GM23248 (cell line): ENCODE measurements around the gene ZNF266. TPM values are rescaled to one million over a fixed set of nuclear protein-coding genes. Genes with fewer than 3 reads are reported as not detected.

ENCODE experiments used
- DNase-seq: peaks from one replicate; pipeline ENCODE4 v3.0.0-alpha.2; 2015
- H2AFZ ChIP-seq: fragments of 200-600 bp; sonication (generic); 2 replicates; pipeline ENCODE4 v1.6.1; 2016; ENCODE audit warnings: antibody characterized with exemption
- H3F3A ChIP-seq: fragments of 200-600 bp; sonication (generic); 2 replicates; pipeline ENCODE4 v1.6.1; 2016; ENCODE audit warnings: mild to moderate bottlenecking, antibody characterized with exemption, mixed run types; ENCODE audit not compliant: insufficient read depth
- H3K27ac ChIP-seq: fragments of 200-600 bp; sonication (generic); 2 replicates; pipeline ENCODE4 v1.5.1; 2016; ENCODE audit warnings: mild to moderate bottlenecking
- H3K27me3 ChIP-seq: fragments of 200-600 bp; sonication (generic); replicated peaks from 2 replicates; pipeline ENCODE4 v1.6.1; 2016; ENCODE audit warnings: mild to moderate bottlenecking; ENCODE audit not compliant: insufficient read depth
- H3K36me3 ChIP-seq: fragments of 200-600 bp; sonication (generic); 2 replicates; pipeline ENCODE4 v1.6.1; 2016; ENCODE audit warnings: low read depth, mild to moderate bottlenecking
- H3K4me1 ChIP-seq: fragments of 200-600 bp; sonication (generic); 2 replicates; pipeline ENCODE4 v1.6.1; 2016; ENCODE audit warnings: mild to moderate bottlenecking; ENCODE audit not compliant: insufficient read depth
- H3K4me2 ChIP-seq: fragments of 200-600 bp; sonication (generic); one replicate; pipeline ENCODE4 v1.6.1; 2016; ENCODE audit warnings: mild to moderate bottlenecking; ENCODE audit not compliant: unreplicated experiment
- H3K4me3 ChIP-seq: fragments of 200-600 bp; sonication (generic); 2 replicates; pipeline ENCODE4 v1.5.1; 2016; ENCODE audit warnings: mild to moderate bottlenecking
- H3K79me2 ChIP-seq: fragments of 200-600 bp; sonication (generic); 2 replicates; pipeline ENCODE4 v1.6.1; 2016; ENCODE audit warnings: mild to moderate bottlenecking; ENCODE audit not compliant: insufficient read depth
- H3K9ac ChIP-seq: fragments of 200-600 bp; sonication (generic); 2 replicates; pipeline ENCODE4 v1.6.1; 2016; ENCODE audit warnings: mild to moderate bottlenecking
- H3K9me2 ChIP-seq: fragments of 200-600 bp; sonication (generic); 2 replicates; pipeline ENCODE4 v1.6.1; 2016; ENCODE audit warnings: mixed run types, mild to moderate bottlenecking, moderate library complexity; ENCODE audit not compliant: insufficient read depth
- H3K9me3 ChIP-seq: fragments of 200-600 bp; sonication (generic); one replicate; pipeline ENCODE4 v1.6.1; 2017; ENCODE audit warnings: low read depth
- H4K20me1 ChIP-seq: fragments of 200-600 bp; sonication (generic); 2 replicates; pipeline ENCODE4 v1.6.0; 2016; ENCODE audit not compliant: insufficient read depth
- EZH2 ChIP-seq: fragments of 200-600 bp; sonication (generic); IDR thresholded peaks from 2 replicates; pipeline ENCODE4 v1.6.1; 2018; ENCODE audit warnings: antibody characterized with exemption, mild to moderate bottlenecking; ENCODE audit not compliant: insufficient read depth, poor library complexity, severe bottlenecking
- EZH2phosphoT487 ChIP-seq: fragments of 200-600 bp; sonication (generic); IDR thresholded peaks from 2 replicates; pipeline ENCODE4 v1.6.1; 2018; ENCODE audit warnings: antibody characterized with exemption, moderate library complexity, mild to moderate bottlenecking, low read depth; ENCODE audit not compliant: insufficient read depth
- WGBS, 2 experiments: methylation state at CpG; one replicate each; pipeline ENCODE4 v1.1.6; 2015 to 2017; ENCODE audit warnings: low lambda C conversion rate in 2 of 2, low coverage in 1 of 2; ENCODE audit errors: missing lambda C conversion rate in 2 of 2; 5-methylcytosine and 5-hydroxymethylcytosine counted together
- in situ Hi-C: fragments of 300-500 bp; cut with MboI; formaldehyde crosslinking; loops from 2 replicates; pipeline ENCODE4 v1.15.0; 2020
- polyA plus RNA-seq: library from polyadenylated mRNA; unstranded; fragments of >200 nt; fragmentation: Nextera tagmentation; extraction: Ambion mirVana; gene quantifications from 2 replicates; pipeline ENCODE4 v1.2.1, GENCODE V29; 2016
- total RNA-seq: library from RNA; depleted of rRNA; stranded (reverse); fragments of >200 nt; shearing (Covaris generic); gene quantifications from 2 replicates; pipeline ENCODE4 v1.2.3, GENCODE V29; 2014; rRNA removed

ZNF266 gene
- total and polyA plus RNA-seq, 2 experiments from 2014 or later = 8.1 to 16.1 TPM

GRCh38 chr19:9406798-9407352 lies 28.5 kb downstream of the ZNF266 start:
- TF ChIP-seq EZH2 (no peak), EZH2phosphoT487 (no peak)
- H3K27ac ChIP-seq = peak overlapping the region; percentile 36
- no peaks in the 10 kb centered on the region for H4K20me1 ChIP-seq
- H3K4me1 ChIP-seq = 0 out of 2 replicates have a peak, but pooled peaks cover 6% of the 10 kb centered on the region
- peak; percentile 95 for DNase-seq
- in situ Hi-C loops = no loop called here
- peak overlapping the region; percentile 79 for H3K9ac ChIP-seq
- H3K9me2 ChIP-seq = no peaks in the 10 kb centered on the region
- peak overlapping the region; percentile 96 for H2AFZ ChIP-seq
- peaks cover 38% of the 10 kb centered on the region for H3K79me2 ChIP-seq
- no peaks in the 10 kb centered on the region for H3K9me3 ChIP-seq
- H3F3A ChIP-seq = peaks cover 8% of the 10 kb centered on the region; the same call in 1 of the 2 replicates
- H3K36me3 ChIP-seq = peaks cover 6% of the 10 kb centered on the region; the same call in 1 of the 2 replicates
- 3 to 5% methylated on average over 32 to 37 of the region's 39 CpGs for WGBS, 2 experiments
- H3K4me2 ChIP-seq = peak overlapping the region; percentile 79
- H3K27me3 ChIP-seq = no peaks in the 10 kb centered on the region
- peak overlapping the region; percentile 83 for H3K4me3 ChIP-seq

GRCh38 chr19:9381361-9381785 lies 54.0 kb downstream of the ZNF266 start:
- no peak overlapping the region for H3K4me2 ChIP-seq
- in situ Hi-C loops = no loop called here
- peaks cover 35% of the 10 kb centered on the region for H3K9me3 ChIP-seq
- TF ChIP-seq EZH2 = no peak
- no peak for TF ChIP-seq EZH2phosphoT487
- no peaks in the 10 kb centered on the region for H3F3A ChIP-seq
- WGBS, 2 experiments = 65 to 68% methylated on average over 4 of the region's 4 CpGs
- H3K79me2 ChIP-seq = no peaks in the 10 kb centered on the region
- H3K9me2 ChIP-seq = no peaks in the 10 kb centered on the region
- no peak overlapping the region for H3K27ac ChIP-seq
- H3K27me3 ChIP-seq = no peaks in the 10 kb centered on the region
- H4K20me1 ChIP-seq = no peaks in the 10 kb centered on the region
- H3K36me3 ChIP-seq = peaks cover 100% of the 10 kb centered on the region
- H3K4me1 ChIP-seq = no peaks in the 10 kb centered on the region
- no peak for DNase-seq
- no peak overlapping the region for H3K9ac ChIP-seq
- H2AFZ ChIP-seq = no peak overlapping the region
- no peak overlapping the region for H3K4me3 ChIP-seq

- Histone ChIP-seq H3K36me3 (peaks cover 41% of the 10 kb centered on the region), H3K4me1 (no peaks in the 10 kb centered on the region), H4K20me1 (no peaks in the 10 kb centered on the region), H3K4me2 (no peak overlapping the region), H3K27me3 (no peaks in the 10 kb centered on the region), H3K9me3 (peaks cover 13% of the 10 kb centered on the region), H3F3A (no peaks in the 10 kb centered on the region), H3K4me3 (no peak overlapping the region), H3K79me2 (no peaks in the 10 kb centered on the region), H3K9ac (no peak overlapping the region), H3K27ac (no peak overlapping the region), H3K9me2 (no peaks in the 10 kb centered on the region), H2AFZ (no peak overlapping the region)
- TF ChIP-seq EZH2phosphoT487 (no peak), EZH2 (no peak)
- WGBS, 2 experiments = 61 to 62% methylated on average over 6 of the region's 6 CpGs
- in situ Hi-C loops = no loop called here
- no peak for DNase-seq
These were observed 64.4 kb downstream of the ZNF266 start for GRCh38 chr19:9370738-9371619.

- peak within 1 kb of the TSS; percentile 34; the same call in 1 of the 2 replicates for H2AFZ ChIP-seq
- H3K79me2 ChIP-seq = no peaks in the 10 kb centered on the region
- no peaks in the 10 kb centered on the region for H3K27me3 ChIP-seq
- no peaks in the 10 kb centered on the region for H3F3A ChIP-seq
- H4K20me1 ChIP-seq = no peaks in the 10 kb centered on the region
- H3K36me3 ChIP-seq = peaks cover 2% of the 10 kb centered on the region; the same call in 1 of the 2 replicates
- 2 to 6% methylated on average over 26 to 27 of the region's 28 CpGs for WGBS, 2 experiments
- H3K9ac ChIP-seq = peak within 1 kb of the TSS; percentile 28; the same call in 1 of the 2 replicates
- H3K9me3 ChIP-seq = peaks cover 4% of the 10 kb centered on the region
- H3K4me1 ChIP-seq = no peaks in the 10 kb centered on the region
- peak; percentile 19 for DNase-seq
- no peak for TF ChIP-seq EZH2phosphoT487
- H3K27ac ChIP-seq = no peak within 1 kb of the TSS
- no peaks in the 10 kb centered on the region for H3K9me2 ChIP-seq
- in situ Hi-C loops = no loop called here
- H3K4me3 ChIP-seq = peak within 1 kb of the TSS; percentile 59
- H3K4me2 ChIP-seq = peak within 1 kb of the TSS; percentile 28
These were observed 72.5 kb downstream of the ZNF266 start, which contains the start of gene ZNF177 for GRCh38 chr19:9362905-9363304. ZNF177 (plus strand) TSS chr19:9363013; CDS start chr19:9378312, 15,299 bp downstream.

Other genes with a start within 250 kb of the ZNF266 start
- not detected in 2 replicates for gene OR7D4, start 216.0 kb downstream of the ZNF266 start, total RNA-seq
- gene OR7D4, start 216.0 kb downstream of the ZNF266 start, polyA plus RNA-seq = not detected in 2 replicates
- not detected in 2 replicates for gene OR7E24, start 184.6 kb downstream of the ZNF266 start, total RNA-seq
- gene OR7E24, start 184.6 kb downstream of the ZNF266 start, polyA plus RNA-seq = not detected in 2 replicates
- gene ZNF699, start 125.7 kb downstream of the ZNF266 start, total RNA-seq = 3.9 and 12.4 TPM in 2 replicates
- gene ZNF699, start 125.7 kb downstream of the ZNF266 start, polyA plus RNA-seq = 3.2 and 3.7 TPM in 2 replicates
- gene ZNF559, start 111.4 kb downstream of the ZNF266 start, total RNA-seq = 6.7 and 8.1 TPM in 2 replicates
- gene ZNF559, start 111.4 kb downstream of the ZNF266 start, polyA plus RNA-seq = 9.5 and 13.4 TPM in 2 replicates
- gene ZNF177, start 72.6 kb downstream of the ZNF266 start, total RNA-seq = 1.8 and 3.2 TPM in 2 replicates
- 0.61 and 1.2 TPM in 2 replicates for gene ZNF177, start 72.6 kb downstream of the ZNF266 start, polyA plus RNA-seq
- gene ZNF560, start 63.0 kb upstream of the ZNF266 start, total RNA-seq = 0.25 and 1.9 TPM in 2 replicates
- gene ZNF560, start 63.0 kb upstream of the ZNF266 start, polyA plus RNA-seq = 0.16 and 0.48 TPM in 2 replicates
- 15.7 and 17.6 TPM in 2 replicates for gene ZNF426, start 103.1 kb upstream of the ZNF266 start, total RNA-seq
- gene ZNF426, start 103.1 kb upstream of the ZNF266 start, polyA plus RNA-seq = 10.5 and 10.6 TPM in 2 replicates
- gene ZNF121, start 148.9 kb upstream of the ZNF266 start, total RNA-seq = 27.6 and 28.4 TPM in 2 replicates
- gene ZNF121, start 148.9 kb upstream of the ZNF266 start, polyA plus RNA-seq = 6.9 and 7.9 TPM in 2 replicates
- gene ZNF561, start 185.7 kb upstream of the ZNF266 start, total RNA-seq = 24.8 and 33.6 TPM in 2 replicates
- gene ZNF561, start 185.7 kb upstream of the ZNF266 start, polyA plus RNA-seq = 15.5 and 16.0 TPM in 2 replicates
- gene ZNF562, start 239.5 kb upstream of the ZNF266 start, total RNA-seq = 17.5 and 21.9 TPM in 2 replicates
- 7.2 and 8.0 TPM in 2 replicates for gene ZNF562, start 239.5 kb upstream of the ZNF266 start, polyA plus RNA-seq